ENCODE results near the gene PGS1. TPM values are rescaled to one million over a fixed set of nuclear protein-coding genes. Genes with fewer than 3 reads are reported as not detected.

Gene PGS1
- total RNA-seq, 1 donor from 2014 or later = 52.0 TPM

DNA sequence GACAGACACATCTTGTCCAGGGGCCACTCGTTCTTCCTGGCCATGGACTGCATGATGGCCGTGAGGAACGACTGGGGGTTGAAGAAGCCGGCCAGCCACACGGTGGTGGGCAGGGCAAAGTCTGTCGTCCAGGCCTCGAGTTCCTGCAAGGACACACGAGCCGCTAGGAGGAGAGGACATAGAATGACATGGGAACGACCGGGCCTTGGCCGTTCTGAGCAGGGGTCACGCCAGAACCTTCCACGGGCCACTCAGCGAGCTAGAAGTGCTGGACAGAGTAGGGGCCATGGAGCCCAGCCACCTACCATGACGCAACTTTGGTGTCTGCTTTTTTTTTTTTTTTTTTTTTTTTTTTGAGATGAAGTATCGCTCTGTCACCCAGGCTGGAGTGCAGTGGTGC lies 47.0 kb downstream of the PGS1 start:
- Mint-ChIP-seq H3K27ac (ENCODE audit: unreplicated experiment) (no peak overlapping the region), H3K9me3 (no peaks in the 10 kb centered on the region), H3K4me1 (peaks cover 9% of the 10 kb centered on the region), H3K36me3 (ENCODE audit: low read depth) (peaks cover 5% of the 10 kb centered on the region), H3K27me3 (ENCODE audit: low read depth) (no peaks in the 10 kb centered on the region), H3K4me3 (no peak overlapping the region)
- no peak for DNase-seq (ENCODE audit: low read depth, low spot score)
- TF ChIP-seq, protein P1, sequence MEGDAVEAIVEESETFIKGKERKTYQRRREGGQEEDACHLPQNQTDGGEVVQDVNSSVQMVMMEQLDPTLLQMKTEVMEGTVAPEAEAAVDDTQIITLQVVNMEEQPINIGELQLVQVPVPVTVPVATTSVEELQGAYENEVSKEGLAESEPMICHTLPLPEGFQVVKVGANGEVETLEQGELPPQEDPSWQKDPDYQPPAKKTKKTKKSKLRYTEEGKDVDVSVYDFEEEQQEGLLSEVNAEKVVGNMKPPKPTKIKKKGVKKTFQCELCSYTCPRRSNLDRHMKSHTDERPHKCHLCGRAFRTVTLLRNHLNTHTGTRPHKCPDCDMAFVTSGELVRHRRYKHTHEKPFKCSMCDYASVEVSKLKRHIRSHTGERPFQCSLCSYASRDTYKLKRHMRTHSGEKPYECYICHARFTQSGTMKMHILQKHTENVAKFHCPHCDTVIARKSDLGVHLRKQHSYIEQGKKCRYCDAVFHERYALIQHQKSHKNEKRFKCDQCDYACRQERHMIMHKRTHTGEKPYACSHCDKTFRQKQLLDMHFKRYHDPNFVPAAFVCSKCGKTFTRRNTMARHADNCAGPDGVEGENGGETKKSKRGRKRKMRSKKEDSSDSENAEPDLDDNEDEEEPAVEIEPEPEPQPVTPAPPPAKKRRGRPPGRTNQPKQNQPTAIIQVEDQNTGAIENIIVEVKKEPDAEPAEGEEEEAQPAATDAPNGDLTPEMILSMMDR (conservative IDR thresholded peaks at IDR 0.05) = no peak

DNA sequence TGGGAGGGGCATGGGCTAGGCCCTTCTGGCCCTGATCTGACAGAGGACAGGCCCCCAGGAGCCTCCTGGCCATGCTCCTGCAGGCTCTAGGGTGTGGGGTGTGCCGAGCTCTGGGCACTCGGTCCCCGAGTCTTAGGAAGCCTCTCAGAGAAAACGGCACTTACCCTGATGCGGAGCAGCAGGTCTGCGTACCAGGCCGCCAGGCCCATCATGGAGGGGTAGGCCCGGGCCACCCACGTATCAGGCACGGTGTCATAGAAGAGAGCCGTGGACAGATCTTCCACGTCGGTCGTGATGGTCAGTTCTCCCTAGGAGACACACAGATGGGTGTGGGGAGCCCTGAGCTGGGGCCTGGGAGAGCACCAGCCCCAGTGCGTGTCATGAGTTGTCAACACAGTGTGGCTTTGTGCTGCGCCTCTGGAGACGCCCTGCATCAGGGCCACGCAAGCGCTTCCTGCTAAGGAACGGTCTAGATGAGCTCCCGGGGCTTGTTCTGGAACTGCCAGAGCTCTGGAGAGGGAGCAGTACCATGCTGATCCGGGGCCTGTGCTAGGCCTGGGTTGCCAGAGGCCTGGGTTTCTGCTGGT lies 47.9 kb downstream of the PGS1 start:
- H3K4me3 Mint-ChIP-seq = no peak overlapping the region
- no peaks in the 10 kb centered on the region for H3K27me3 Mint-ChIP-seq (ENCODE audit: low read depth)
- peaks cover 9% of the 10 kb centered on the region for H3K4me1 Mint-ChIP-seq
- peaks cover 5% of the 10 kb centered on the region for H3K36me3 Mint-ChIP-seq (ENCODE audit: low read depth)
- TF ChIP-seq, protein P1 (conservative IDR thresholded peaks at IDR 0.05) = no peak
- DNase-seq (ENCODE audit: low read depth, low spot score) = no peak
- no peaks in the 10 kb centered on the region for H3K9me3 Mint-ChIP-seq
- no peak overlapping the region for H3K27ac Mint-ChIP-seq (ENCODE audit: unreplicated experiment)

DNA sequence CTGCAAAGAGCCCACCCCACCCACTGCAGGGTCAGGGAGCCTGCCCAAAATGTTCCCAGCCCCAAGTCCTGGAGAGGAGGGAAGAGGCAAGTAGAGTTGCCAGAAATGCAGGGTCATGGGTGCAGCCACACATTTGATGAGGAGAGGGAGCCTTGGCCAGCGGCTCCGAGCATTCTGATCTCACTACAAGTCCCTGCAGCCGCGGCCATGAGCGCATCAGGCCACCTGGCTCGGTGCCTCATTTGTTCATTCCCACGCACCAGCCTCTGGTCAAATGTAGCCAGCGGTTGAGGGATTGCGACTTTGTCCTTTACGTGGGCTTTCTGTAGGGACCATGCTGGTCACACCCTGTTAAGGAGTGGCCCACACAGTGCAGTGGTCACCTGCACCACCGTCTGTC lies 48.7 kb downstream of the PGS1 start:
- Mint-ChIP-seq H3K27ac (ENCODE audit: unreplicated experiment) (no peak overlapping the region), H3K4me3 (no peak overlapping the region), H3K9me3 (no peaks in the 10 kb centered on the region), H3K36me3 (ENCODE audit: low read depth) (peaks cover 4% of the 10 kb centered on the region), H3K27me3 (ENCODE audit: low read depth) (no peaks in the 10 kb centered on the region), H3K4me1 (peaks cover 9% of the 10 kb centered on the region)
- TF ChIP-seq, protein P1 (conservative IDR thresholded peaks at IDR 0.05) = no peak
- no peak for DNase-seq (ENCODE audit: low read depth, low spot score)

DNA sequence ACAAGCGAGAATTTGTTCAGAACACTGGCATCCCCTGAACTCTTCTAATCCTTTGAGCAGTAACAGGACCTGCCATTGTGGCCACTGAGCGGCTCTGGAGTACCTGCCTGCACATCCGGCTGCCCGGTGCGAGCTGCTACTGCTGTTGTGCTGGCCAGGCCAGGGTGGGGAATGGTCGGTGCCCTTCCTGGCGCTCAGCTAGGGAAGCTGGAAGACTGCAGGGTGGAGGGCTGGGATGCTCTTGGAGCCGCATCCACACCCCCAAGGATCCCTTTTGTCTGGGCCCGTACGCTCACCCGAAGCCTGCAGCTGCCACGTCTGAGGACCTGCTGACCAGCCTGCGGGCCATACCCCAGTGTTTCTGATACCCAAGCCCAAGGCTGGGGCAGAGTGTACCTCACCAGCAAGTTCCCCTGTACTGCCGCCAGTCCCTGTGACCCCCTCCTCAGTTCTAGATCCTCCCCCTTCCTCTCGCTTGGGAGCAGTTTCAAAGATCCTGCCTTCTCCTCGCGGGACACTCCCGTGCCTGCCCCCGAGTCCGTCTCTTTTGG lies 49.7 kb downstream of the PGS1 start:
- Mint-ChIP-seq H3K9me3 (no peaks in the 10 kb centered on the region), H3K4me1 (peaks cover 9% of the 10 kb centered on the region), H3K4me3 (no peak overlapping the region), H3K27ac (ENCODE audit: unreplicated experiment) (peak overlapping the region; percentile 92), H3K27me3 (ENCODE audit: low read depth) (no peaks in the 10 kb centered on the region), H3K36me3 (ENCODE audit: low read depth) (peaks cover 3% of the 10 kb centered on the region)
- no peak for DNase-seq (ENCODE audit: low read depth, low spot score)
- TF ChIP-seq, protein P1 (conservative IDR thresholded peaks at IDR 0.05) = no peak

DNA sequence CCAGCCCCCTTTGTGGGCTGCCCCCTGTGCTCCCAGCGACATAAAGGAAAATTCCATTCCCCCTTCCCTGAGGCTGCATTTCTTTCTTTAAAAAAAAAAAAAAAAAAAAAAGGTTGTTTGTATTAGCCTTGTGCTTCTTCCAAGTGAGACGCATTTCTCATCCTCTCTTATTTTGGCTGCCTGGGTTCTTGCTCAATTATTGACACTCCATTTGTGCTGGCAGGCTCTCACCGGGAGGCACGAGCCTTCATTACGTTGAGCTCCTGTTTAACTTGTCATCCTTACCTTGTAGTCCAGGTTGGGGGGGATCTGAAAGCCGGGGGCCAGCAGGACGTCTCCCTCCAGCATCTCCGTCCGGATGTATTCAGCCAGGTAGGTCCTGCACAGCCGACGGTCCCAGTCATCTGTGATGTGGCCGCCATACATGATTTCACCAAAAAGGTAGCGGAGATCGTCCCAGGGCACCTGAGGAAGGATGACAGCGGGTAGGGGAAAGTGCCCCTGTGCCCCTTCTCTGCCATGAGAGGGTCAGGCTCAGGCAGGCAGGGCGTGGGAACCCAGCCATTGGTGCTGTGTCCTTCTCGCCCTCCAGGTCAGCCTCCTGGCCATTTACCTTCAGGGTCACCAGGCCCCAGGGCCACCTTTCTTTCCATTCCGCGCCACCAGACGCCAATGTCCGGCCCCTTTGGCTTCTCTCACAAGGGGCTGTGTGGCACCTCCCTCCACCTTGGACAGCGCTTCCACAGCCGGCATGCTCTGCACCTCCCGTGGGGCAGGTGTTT lies 50.6 kb downstream of the PGS1 start:
- Mint-ChIP-seq H3K27ac (ENCODE audit: unreplicated experiment) (no peak overlapping the region), H3K4me3 (no peak overlapping the region), H3K9me3 (no peaks in the 10 kb centered on the region), H3K36me3 (ENCODE audit: low read depth) (peaks cover 3% of the 10 kb centered on the region), H3K27me3 (ENCODE audit: low read depth) (no peaks in the 10 kb centered on the region), H3K4me1 (peaks cover 9% of the 10 kb centered on the region)
- TF ChIP-seq, protein P1 (conservative IDR thresholded peaks at IDR 0.05) = no peak
- no peak for DNase-seq (ENCODE audit: low read depth, low spot score)

Measured in neural crest cell (in vitro differentiated cells).